HUDEP-2 (cell line): ENCODE data around the gene BCL11A.
A peak's percentile ranks its signal among the peaks of the same experiment; 100 is the strongest.

ENCODE experiments used
- DNase-seq, 76 experiments: peaks; one replicate each; lab custom pipeline; 2025; ENCODE audit not compliant: unreplicated experiment in 76 of 76; lab: John Stamatoyannopoulos, UW

Gene BCL11A

DNA sequence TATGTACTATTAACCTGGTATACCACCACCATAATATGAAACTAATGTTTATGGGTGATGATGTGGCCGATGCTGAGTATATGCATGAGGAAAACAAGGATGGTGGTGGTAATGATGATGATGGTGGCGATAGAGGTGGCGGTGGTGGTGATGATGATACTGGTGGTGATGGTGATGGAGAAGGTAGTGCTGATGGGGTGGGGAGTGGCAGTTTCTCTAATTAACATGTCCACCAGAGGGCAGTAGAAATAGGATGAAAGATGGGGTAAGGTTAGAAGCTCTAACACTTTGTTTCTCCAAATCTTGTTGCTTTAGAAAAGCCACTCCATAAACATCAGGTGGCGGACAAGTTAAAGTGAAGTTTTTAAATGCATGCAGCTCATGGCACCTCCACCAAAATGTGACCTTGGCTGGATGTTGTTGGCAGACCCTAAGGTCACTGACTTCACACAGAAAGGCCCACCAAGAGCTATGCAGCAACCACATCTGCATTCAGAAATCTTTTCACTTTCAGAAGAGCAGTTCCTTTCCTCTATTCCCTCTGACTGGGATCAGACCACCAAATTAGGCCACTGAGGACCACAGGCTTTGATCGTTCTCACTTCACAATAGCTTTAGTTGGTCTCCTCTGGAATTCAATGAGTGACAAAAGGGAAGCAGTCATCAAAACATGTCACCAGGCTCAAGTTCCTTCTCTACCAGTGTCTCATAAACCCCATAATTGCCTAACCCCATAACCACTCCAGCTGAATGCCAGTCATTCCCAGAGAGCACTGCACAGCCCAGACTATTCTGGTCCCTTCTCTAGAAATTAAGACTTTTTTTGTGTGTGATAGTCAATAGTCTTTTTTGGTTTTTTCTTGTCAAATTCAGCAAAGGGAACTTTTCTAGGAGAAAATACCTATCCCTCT, 7.5 kb upstream of the BCL11A start:
- DNase-seq = peak in 22 of 76 experiments; percentile 7 to 66 (median 46)

DNA sequence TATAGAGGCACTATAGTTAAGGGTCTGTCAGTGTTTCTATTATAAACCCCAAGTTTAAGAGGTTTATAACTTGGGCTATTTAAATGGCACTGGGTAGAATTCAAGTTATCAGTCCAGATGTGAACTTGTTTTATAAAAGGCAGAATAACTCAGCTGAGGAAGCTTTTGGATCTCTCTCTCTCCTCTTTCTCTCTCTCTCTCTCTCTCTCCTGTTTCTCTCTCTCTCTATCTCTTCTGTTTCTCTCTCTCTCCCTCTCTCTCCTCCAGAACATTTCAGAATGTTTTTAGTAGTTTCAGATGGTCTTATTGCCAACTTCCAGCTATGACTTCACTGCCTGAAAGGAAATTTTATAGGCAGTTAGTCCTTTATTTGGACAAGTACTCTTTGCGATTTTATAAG, 6.4 kb upstream of the BCL11A start:
- no peak for DNase-seq

DNA sequence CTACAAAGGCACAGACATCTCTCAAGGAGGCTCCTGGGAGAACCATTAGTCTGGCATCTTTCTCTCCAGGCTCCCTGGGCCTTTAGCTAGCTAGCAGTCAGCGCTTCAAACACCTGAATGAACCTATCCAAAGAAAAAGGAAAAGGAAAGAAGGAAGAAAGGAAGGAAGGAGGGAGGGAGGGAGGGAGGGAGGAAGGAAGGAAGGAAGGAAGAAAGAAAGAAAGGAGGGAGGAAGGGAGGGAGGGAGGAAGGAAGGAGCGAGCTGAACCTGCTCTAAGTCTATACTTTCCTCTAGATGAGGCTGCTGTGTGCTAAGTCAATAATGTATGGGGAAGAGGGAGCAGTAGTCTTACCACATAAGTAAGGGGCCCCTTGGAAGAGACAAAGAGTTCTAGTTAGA, 5.1 kb upstream of the BCL11A start:
- DNase-seq = no peak

DNA sequence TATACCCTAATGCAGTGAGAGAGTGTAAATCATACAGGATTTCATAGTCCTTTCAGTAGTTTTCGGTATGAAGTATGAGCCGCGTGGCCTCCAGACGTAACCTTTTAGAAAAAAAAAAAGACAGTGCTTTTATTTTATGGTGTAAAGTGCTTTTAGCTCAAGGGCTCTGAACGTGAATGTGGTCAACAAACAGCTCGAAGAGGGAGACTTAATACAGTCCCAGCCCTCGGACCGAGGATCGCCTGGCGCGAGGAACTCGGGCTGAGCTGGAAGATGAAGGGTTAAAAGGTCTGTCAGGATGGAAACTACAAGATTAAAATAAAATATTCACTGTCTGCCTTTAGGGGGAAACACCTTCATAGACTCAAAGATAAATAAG, 4.0 kb upstream of the BCL11A start:
- peak in 1 of 76 experiments; percentile 24 for DNase-seq

DNA sequence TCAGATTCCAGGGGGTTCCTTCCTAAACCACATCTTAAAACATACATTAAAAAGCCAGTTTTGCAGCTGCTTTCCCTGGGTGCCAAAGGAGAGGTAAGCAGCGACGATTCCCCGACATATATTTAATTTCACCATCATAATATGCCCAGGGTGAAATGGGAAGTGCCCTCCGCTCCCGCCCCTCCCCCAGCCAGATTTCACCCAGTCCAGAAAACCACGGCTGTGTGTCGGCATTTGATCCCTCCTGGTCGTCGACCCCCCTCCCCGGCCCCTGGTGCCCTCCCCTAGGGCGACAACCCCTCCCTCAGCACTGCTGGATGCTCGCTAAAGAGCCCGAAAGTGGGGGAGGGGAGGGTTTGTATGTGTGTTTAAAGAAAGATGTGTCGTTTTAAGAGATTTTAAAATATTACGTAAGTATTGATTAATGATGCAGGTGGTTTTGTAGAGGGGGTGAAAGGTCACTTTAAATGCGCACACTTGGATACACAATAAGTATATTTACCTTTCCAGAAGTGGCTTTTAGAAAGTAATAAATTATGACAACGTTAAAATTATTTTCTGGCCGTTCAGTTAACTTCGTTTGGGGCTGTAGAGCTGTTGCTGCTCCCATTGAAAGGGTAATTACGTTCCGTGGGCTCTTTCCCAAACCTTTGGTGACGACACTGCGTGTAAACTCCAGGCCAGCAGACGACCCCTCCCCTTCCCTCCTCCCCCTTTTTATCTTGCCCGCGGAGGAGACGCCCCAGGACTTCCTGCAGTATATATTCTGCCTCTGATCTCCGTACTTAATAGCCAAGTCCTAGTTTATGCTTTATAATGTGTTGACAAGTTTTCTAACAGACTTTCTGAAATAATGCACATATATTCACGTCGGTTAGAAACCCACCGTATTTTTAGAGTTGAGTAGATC, 3.4 kb upstream of the BCL11A start:
- DNase-seq = peak in 53 of 76 experiments; percentile 10 to 70 (median 35)

DNA sequence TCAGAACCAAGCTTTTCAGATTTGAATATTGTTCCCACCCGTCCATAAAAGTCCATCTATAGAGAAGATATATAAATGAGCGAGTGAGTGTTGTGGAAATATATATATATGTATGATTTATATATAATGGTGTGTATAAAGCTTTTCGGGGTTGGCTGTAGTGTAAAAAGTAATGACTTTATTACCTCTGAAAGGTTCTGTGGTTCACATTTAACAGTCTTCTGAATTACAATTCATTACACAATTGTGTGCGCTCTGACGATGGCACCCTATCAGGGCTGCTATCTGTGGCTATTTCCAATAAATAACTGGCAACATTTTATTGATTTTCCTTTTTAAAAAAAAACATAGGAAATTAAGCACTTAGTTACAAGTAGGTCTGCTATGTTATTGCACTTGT, 2.7 kb upstream of the BCL11A start:
- DNase-seq = no peak

DNA sequence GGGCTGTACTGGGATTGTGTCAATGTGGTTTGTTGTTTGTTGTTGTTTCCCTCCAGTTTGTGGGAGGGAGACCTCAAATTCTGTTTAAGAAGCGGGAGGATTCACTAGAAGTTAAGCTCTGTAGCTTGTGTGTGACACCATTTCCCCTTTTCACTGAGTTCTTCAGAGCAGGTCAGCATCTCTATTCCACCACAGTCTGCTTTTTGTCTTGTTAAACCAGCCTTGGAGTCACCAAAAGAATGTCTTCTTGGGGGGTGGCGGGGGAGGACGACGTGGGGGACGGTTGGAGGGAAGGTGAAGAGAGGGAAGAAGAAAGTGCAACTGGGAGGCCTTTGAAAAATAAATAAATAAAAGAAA, 2.3 kb upstream of the BCL11A start:
- peak in 1 of 76 experiments; percentile 57 for DNase-seq

DNA sequence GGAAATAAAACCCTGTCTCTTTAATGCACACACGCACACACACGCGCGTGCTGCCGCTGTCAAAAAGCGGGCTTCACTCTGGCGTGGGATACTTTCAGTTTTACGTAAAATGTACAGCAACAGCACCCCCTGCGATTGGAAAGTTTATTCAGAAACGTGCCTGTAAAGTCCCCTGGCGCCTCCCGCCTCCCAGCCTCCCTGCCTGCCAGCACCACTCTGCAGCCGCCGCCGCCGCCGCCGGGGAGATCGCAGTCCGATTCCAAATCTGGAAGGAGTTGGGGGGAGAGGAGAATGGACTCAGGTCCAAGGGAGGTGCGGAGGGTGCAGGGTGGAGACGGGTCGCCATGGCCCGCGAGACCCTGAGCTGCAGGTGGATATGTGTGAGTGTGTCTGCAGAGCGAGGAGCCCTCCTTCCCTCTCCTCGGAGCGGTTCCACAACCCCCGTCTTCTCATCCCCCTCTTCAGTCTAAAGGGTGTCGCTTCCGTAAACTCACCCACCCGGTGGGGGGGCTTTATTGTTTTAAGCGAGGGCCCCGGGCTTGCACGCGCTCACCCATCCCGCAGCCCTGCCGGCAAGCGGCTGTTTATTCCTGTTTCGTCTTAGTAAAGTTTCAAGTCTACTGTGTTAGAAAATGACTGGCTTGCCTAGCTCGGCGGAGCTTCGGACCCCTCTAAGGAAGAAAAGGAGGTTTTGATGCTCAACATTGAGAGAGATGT, 1.8 kb upstream of the BCL11A start:
- peak in 72 of 76 experiments; percentile 22 to 90 (median 67) for DNase-seq

DNA sequence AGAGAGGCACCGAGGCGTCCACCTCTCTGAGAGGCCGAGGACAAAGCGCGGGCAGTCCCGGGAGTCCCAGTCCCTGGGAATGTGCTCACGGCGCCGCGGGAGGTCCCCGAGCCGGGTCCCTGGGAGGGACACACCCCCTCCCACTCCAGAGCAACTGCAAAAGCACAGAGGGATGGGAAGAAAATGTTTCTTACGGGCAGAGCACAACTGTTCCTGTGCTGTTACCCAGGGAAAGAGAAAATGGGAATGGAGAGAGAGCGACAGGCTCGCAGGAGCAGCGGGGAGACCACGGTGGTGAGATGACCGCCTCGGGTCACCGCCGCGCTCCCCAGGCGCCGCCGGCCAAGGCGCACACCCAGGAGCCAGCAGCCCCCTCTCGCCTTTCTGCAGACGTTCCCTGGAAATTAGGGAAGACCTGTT, 1.2 kb upstream of the BCL11A start:
- DNase-seq = peak in 6 of 76 experiments; percentile 32 to 90 (median 42)

DNA sequence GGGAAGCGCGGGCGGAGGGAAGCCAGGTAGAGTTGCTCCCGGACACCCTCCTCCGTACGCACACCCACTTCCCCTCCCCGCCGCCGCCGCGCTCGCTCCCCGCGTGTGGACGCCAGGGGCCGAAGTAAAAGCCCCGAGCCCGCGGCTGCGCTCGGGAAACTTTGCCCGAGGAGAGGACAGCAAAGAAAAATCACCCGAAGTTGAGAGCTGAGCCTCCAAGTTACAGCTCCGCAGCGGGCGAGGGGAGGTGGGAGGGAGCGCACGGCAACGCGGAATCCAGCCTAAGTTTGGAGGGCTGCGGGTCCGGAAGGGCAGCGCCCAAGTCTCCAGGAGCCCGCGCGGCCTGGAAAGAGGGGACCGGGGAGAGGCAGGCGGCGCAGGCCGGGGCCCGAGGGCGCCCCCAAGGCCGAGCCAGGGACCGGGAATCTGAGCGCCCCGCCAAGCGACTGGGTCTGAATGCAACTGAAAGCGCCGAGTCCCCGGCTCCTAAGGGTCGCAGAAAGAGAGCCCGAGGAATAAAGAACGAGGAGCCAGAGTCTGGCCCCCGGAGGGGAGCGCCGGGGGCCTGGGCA, 706 bp upstream of the BCL11A start:
- DNase-seq = peak in 32 of 76 experiments; percentile 4 to 58 (median 38)

DNA sequence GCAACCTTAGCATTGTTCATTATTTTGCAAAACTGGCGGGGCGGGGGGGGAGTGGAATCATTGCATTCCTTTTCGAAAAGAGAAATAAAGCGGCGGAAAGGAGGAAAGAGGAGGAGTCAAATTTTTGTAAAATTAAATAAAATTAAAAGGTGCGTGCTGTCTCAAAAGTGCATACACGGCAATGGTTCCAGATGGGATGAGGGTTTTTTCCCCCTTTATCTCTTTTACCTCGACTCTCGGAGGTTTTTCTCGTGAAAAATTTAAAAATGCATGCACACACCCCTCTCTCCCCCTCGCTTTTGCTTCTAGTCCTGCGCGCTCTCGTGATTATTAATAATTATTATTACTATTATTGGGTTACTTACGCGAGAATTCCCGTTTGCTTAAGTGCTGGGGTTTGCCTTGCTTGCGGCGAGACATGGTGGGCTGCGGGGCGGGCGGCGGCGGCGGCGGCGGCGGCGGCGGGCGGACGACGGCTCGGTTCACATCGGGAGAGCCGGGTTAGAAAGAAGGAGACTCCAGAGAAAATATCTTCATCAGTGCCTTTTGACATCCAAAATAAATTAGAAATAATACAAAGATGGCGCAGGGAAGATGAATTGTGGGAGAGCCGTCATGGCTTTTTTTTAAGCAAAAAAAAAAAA, 481 bp downstream of the BCL11A start:
- DNase-seq = no peak

DNA sequence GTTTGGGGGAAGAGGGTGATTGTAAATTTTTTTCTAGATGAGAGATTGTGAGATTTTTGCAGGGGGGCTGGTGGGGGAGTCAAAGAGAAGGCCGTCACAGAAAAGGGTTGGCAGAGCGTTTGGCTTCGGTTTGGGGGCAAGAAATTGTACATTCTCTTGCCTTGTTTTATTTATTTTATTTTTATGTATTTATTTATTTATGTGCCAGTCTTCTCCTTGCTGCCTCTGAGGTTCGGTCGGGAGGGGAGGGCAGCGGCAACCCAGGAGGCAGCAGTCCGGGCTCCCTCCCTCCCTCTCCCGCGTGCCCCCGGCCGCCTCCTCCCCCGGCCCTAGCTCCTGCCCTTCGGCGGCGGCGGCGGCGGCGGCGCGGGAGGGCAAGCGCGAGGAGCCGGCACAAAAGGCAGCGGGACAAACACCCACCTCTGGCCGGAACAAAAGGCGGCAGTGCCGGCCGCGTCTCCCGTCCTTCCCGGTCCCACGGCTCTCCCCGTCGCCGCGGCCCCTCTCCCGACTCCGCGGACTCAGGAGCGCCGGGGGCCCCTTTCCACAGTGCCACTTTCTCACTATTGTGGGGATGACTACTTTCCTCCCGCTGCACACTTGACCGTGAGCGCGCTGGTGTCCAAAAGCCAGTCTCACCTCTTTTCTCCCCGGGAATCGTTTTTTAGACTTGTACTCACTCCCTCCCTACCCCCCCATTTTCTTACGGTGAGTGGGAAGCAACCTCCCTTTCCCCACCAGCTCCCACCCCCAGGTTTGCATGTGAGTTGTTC, 1.2 kb downstream of the BCL11A start:
- peak in 18 of 76 experiments; percentile 6 to 52 (median 26) for DNase-seq

DNA sequence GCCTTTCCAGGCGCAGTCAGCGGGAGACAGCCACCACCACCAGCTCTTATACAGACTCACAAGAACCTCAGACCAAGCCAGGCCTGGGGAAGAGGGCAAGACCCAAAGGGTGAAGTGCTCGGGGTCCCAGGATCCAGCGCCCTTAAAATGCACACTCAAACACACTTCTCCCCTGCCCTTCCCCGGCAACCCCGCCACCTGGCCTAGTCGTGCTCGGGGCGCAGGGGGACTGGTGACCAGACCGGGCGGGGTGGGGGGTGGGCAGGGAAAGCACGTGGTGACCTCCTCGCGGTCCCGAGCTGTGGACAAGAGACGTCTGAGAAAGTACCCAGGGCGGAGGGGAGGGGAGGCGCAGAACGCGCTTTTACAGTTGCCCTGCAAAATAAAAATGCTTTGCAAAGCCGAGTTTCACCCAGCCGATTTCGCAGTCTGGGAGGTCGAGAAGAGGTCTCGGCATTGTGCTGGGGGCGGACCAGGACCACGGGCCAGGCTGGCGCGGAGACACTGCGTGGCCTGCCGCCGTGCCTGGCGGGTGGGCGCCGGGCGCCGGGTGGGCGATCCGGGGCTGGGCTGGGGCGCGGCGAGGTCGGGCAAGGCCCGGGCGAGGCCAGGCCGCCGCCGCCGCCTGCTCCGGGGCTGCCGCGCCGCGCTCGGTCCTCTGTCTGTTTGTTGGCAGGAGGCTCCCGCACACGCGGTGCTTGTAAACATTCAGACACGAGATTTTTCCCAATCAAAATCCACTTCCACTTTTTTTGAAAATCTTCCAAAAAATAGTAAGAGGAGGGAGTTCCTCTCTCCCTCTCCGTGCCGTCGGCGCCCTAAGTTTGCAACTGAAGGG, 2.0 kb downstream of the BCL11A start:
- DNase-seq = peak in 42 of 76 experiments; percentile 8 to 57 (median 36)

DNA sequence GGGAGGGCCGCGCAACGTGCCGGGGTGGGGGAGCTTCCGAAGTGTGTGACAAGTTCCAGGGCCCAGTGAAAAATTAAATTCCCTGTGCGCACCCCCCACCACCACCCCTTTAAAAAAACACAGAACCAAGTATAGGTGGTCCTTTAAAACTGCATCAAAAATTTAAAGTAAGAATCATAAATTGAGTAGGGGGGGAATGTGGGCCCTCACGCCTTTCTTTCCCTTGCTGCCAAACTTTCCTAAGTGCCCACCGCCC, 2.5 kb downstream of the BCL11A start:
- peak in 5 of 76 experiments; percentile 12 to 53 (median 41) for DNase-seq

DNA sequence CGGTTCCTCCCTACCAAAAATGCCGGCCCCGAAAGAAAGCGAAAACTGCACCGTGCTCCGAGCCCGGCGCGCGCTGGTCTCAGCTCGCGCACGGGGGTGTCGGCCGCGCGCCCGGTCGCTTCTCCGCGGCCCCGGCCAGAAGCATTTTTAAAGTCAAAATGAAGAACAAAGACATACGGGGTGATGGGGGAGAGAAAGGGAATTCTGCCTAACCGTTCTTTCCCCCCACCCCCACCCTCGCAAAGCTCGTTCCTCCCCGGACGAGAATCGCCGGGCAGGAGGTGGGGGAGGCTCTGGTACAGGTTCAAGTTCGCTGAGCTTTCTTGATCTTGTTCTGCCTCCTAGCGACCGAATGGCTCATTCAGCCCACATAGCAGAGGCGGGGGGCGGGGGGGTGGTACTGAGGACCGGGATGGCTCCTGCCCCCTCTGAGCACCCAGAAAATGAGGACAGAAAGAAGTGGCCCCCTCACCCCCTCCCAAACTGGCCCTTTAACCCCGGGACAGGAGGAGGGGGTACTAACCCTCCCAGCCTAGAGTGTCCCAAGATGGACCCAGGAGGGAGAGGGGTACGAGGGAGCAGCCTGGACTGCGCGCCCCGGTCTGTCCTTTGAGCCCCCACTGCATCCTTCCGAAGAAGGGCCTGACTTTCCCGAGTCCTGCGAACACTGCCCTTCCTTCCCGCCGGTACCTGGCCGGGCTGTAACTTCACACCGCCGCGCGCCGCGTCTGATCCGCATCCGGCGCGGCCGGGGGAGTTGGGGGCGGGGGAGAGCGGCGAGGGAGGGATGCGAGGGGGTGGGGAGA, 3.1 kb downstream of the BCL11A start:
- peak in 73 of 76 experiments; percentile 18 to 87 (median 68) for DNase-seq

DNA sequence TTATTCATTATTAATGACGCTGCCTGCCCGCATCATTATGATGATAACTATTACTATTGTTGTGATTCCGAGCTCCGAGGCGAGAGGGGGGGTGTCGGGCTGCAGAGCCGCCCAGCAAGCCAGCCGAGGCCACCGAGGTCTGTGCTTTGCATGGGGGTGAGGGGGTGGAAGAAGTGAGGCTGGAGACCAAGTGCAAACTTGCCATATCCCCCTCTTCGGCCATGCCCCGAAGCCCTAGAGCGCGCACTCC, 3.6 kb downstream of the BCL11A start:
- peak in 9 of 76 experiments; percentile 27 to 55 (median 43) for DNase-seq

DNA sequence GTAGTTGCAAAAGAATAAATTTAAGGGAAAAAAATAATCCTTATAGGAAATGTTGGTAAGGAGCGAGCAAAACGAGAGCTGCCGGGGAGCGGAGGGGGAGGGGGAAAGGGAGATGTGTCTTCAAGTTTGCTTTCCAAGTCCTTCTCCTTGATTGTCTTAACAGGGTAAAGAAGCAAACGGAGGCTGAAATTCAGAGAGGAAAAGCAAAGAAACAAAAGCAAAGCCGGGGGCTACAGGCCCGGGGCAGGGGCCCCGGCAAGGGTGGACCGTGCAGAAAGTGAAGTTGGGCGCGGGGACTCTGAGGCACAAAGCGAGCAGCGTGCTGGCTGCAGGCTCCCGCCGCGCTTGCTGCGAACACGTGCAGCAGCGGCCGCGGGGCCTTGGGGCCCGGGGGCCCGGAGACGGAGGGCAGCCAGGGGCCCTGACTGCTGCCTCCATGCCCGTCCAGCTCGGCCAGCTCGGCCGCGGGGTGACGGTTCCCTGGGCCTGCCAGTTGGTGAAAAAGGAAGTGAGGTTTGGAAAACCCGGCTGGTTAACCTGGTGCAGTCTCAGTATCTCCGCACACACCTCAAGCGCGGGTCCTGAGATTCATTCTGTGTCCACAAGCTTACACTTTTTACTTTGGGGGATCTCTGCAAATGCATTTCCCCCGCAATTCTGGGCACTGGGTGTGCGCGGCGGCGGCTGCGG, 4.1 kb downstream of the BCL11A start:
- DNase-seq = peak in 28 of 76 experiments; percentile 6 to 69 (median 29)
